NCI-H446 treated with DMSO at 0.1 percent for 48 hours (cell line): Measurements from ENCODE around the gene TIMM13.

Experiments
- DNase-seq: peaks from one replicate; lab custom pipeline; 2025; lab: John Stamatoyannopoulos, UW

The TIMM13 gene

GRCh38 chr19:2454962-2455850 is 27.8 kb upstream of the TIMM13 start:
- DNase-seq = no peak

GRCh38 chr19:2454199-2454961 is 27.0 kb upstream of the TIMM13 start:
- no peak for DNase-seq

- DNase-seq = no peak
Measured at GRCh38 chr19:2453431-2454025, 26.1 kb upstream of the TIMM13 start.

DNA sequence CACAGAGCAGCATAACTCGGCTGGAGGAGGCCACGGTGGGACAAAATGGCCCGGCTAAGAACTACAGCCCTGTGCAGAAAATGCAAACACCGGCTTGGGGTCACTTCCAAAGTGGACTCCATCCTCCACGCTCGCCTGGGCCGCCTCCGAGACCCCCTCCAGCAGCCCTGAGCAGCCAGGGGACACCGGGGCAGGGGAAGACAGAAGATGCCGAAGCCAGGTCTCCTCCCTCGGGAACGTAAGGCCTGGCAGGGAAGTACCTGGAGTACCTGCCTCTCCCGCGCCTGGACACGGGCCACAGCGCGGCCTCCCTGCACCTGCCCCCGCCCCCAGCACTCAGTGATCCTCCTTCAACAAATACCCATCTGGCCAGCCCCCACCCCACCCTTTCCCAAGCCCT is 24.4 kb upstream of the TIMM13 start:
- DNase-seq = no peak

DNA sequence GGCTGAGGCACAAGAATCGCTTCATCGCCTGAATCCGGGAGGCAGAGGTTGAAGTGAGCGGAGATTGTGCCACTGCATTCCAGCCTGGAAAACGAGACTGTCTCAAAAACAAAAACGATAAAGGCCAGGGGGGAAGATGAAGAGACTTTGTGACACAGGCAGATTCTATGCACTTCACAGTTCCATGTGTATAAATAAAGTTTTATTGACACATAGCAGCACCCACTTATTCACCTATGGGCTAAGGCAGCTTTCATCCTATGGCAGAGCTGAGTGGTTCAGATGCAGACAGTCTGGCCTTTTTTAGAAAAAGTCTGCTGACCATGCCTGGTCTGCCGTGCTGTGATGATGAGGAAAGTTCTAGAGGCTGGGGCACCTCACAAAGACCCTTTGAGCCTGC is 23.8 kb upstream of the TIMM13 start:
- no peak for DNase-seq

DNA sequence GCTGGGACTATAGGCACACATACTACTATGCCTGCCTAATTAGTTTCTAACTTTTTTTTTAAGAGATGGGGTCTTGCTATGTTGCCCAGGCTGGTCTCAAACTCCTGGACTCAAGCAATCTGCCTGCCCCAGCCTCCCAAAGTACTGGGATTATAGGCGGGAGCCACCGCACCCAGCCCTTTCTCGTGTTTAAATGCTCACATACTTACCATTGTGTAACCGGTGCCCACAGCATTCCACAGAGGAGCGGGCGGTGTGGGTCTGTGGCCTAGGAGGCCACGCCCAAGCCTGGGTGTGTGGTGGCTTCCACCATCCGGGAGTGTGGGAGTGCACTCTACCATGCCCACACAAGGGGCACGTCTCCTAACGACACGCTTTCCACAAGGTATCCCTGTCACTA is 21.6 kb upstream of the TIMM13 start:
- DNase-seq = no peak

DNA sequence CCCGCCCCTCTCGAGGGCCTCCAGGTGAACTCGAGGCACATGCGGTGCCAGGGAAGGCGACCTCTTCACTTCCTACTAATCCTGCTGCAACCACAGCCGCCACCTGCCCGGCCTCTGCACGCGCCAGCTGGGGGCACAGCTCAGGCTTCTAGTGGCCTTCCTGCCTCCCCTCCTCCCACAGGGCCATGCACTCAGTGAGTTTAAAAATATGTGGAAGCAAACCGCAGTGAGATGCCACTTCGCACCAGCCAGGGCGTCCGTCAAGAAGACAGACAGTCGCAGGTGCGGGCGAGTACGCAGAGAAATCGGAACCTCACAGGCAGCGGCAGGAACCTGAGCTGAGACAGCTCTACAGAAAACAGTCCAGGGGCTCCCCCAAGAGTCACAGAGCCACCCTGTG is 19.0 kb upstream of the TIMM13 start:
- DNase-seq = no peak

DNA sequence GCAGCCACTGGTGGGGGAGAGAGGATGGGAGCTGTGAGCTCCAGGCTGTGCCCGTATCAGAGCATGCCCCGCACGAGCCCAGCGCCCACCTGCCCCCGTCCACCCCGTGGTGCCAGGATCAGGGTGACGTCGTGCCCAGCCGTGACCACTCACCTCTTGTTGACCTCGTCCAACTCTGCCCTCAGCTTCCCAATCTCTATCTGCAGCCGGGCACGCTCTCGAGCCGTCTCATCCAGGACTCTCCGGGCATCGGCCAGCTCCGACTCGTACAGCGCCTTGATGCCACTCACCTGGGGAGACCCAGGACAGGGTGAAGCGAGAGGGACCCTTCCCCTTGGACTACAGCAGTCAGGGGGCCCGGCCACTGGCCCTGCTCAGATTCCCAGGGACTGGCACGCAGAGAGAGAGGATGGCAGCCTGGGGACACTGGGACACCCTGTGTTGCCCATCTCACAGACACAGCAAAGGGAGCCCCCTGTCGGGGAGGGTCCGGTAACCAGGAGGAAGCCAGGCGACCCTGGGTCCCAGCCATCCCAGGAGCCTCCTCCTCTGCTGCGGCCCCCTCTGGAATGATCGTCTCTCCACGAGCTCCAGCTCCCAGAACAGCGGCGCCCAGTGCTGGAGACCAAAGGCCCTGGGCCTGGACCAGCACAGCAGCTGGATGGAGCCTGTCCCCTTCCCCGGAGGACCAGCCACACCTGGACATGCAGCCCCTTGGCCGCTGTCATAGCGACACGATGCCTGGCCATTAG is 17.0 kb upstream of the TIMM13 start:
- no peak for DNase-seq

DNA sequence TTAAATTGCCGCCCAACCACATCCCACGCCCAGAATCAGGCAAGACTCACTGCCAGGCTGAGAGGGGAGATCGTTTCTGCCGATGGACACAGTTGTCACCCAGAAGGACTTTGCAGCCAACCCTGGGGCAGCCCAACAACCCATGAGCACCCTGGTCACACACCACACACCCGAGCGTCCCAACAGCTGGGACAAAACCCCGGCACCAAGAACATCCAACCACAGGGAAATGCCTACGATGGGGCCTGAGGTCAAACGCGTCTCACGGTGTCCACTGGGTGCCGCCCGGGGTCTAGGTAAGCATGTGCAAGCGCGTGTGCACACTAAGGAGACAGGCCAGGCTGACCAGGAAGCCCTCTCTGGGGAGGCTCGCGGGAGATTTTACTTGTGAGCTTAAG is 16.4 kb upstream of the TIMM13 start:
- DNase-seq = no peak

DNA sequence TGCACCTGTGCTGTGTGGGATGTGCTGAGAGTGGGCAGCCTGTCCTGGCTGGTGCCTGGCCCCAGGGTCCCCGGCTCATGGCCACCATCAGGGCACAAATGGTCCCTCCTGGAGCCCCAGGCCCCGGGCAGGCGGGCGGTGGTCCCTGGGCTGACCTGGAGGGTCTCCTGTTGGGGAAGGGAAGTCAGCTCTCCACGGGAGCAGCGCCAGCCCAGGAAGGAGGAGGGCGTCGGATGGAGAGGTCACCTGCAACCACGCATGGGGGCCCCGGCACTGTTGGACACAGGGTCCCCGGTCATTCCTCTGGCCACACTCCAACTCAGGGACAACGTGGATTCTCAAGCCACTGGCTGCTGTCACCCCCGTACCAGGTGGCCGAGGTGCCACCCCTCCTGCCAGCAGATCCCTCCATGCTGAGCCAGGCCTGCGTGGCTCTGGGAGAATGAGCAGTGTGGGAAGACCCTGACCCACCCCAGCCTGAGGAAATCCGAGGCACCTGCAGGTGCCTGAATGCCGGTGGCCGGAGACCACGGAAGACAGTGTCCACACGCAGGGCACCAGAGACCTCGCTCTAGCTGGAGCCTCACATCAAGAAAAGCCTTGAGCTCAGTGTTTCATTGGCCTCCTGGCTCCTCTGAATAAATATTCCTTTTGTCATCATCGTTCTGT is 15.9 kb upstream of the TIMM13 start:
- DNase-seq = no peak

GRCh38 chr19:2441096-2441752 is 13.8 kb upstream of the TIMM13 start:
- DNase-seq = no peak

DNA sequence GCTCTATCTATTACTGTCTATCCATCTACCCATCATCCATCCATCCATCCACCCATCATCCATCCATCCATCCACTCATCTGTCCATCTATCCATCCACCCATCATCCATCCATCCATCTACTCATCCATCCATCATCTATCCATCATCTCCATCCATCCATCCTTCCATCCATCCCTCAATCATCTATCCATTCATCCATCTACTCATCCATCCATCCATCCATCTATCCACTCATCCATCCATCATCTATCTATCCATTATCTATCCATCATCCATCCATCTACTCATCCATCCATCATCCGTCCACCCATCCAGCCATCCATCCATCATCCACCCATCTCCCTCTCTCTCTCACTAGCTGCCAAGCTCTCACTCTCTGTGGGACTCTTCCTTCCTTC is 13.1 kb upstream of the TIMM13 start:
- no peak for DNase-seq

- DNase-seq = no peak
Measured at GRCh38 chr19:2438178-2438577, 10.8 kb upstream of the TIMM13 start.

DNA sequence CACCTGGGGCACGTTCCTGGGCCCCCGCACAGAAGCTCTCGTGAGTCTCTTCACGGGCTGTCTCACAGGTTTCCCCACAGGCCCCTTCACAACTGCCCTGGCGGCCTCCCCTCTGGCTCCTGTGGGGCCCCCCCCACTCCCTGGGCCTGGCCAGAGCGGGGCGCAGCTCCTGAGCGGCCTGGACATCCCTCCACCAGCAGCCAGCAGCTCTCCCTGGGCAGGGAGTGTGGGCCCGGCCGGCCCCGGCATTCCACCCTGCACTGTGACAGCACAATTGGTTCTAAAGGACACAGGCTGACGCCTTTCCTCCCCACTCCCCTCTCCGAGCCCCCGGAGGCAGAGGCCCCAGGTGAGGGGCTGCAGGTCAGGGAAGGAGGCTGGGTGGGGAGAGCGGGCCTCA is 9.5 kb upstream of the TIMM13 start:
- DNase-seq = no peak

DNA sequence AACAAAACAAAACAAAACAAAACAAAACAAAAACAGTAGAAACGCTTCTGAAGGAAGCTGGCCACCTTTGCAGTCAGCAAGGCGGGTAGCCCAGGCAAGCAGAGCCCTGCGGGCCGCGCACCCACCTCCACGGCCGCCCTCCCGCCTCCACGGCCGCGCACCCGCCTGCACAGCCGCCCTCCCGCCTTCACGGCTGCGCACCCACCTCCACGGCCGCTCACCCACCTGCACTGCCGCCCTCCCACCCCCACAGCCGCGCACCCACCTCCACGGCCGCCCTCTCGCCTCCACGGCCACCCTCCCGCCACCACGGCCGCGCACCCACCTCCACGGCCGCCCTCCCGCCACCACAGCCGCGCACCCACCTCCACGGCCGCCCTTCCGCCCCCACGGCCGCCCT is 9.0 kb upstream of the TIMM13 start:
- DNase-seq = no peak

DNA sequence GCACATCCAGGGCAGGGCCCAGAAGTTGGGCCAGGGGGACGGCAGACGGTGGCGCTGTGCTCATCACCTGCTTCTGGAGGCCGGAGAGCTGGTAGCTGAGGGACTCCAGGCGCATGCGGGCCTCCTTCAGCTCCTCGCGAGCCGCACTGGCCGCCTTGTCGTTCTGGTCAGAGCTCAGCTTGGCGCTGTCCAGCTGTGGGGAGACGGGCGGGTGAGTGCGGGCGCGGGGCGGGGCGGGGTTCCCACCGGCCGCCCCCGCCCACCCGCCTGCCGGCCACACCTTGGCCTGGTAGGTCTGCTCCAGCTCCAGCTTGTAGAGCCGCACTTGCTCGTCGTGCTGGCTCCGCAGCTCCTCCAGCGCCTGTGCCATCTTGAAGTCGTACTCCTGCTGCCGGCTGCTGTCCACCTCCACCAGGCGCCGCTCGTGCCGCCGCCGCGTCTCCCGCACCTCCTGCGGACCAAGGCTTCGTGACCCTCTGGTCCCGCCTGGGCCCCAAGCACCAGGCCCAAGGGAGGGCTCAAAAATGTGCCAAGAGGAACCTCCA is 7.4 kb upstream of the TIMM13 start:
- no peak for DNase-seq

DNA sequence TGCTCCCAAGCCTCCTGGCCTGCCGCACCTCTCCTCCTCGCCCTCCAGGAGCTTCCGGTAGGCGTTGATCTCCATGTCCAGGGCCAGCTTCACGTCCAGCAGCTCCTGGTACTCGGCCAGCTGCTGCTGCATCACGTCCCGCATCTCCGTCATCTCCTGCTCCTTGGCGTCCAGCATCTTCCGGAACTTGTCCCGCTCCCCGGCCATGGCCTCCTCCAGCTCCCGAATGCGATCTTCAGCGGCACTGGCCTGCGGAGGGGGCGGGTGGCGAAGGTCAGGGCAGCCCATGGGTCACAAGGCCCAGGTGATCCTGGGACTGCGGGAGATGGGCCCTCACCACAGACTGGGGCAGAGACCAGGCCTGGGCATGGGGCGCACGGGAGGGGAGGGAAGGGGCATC is 6.9 kb upstream of the TIMM13 start:
- no peak for DNase-seq

- DNase-seq = no peak
Measured at GRCh38 chr19:2433854-2434253, 6.5 kb upstream of the TIMM13 start.

DNA sequence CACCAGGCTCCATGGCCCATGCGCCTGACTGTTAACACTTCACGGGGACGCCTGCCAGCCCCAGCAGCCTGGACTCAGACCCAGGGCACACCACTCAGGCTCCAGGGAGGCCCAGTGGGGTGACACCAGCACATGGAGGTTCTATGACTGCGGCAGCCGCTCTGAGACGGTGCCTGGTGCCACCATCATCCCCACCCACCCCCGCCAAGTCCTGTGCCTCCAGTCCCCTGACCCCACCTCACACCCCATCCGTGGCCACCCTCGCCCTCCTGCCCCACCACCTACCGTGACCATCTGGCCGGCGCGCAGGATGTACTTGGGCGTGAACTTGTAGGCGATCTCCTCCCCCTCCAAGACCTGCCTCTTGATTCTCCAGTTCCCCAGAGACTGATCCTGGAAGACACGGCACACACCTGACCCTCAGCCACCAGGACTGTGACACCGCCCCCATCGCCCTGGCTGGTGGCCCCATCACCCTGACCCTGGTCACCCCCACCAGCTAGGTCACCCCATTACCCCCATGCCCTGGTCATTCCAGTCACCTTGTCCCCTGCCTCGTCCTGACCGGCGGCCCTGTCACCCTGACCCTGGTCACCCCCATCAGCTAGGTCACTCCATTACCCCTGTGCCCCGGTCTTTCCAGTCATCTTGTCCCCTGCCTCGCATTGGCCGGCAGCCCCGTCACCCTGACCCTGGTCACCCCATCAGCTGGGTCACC is 4.9 kb upstream of the TIMM13 start:
- no peak for DNase-seq
